Right cardiac atrium (tissue), 5 donors: ENCODE measurements around the gene DES. TPM values are rescaled to one million over a fixed set of nuclear protein-coding genes. Genes with fewer than 3 reads are reported as not detected.

Source experiments
- ATAC-seq, 2 donors: fragments of 200-7000 bp; cut with Tn5 transposase; one replicate each; pipeline versions ENCODE4 v1.8.0 to v1.9.1; 2020; ENCODE audit warnings: moderate library complexity in 2 of 2, mild to moderate bottlenecking in 1 of 2
- DNase-seq, 3 donors: peaks; one replicate each; pipeline ENCODE4 v3.0.0-alpha.2; 2020
- H3K27ac ChIP-seq: one replicate; pipeline ENCODE4 v1.5.1; 2013; ENCODE audit warnings: mild to moderate bottlenecking, low read length, control low read depth, moderate library complexity
- H3K27me3 ChIP-seq: one replicate; pipeline ENCODE4 v1.6.1; 2013; ENCODE audit not compliant: control insufficient read depth, insufficient read depth
- H3K4me1 ChIP-seq: one replicate; pipeline ENCODE4 v1.6.1; 2013; ENCODE audit warnings: low read length; ENCODE audit not compliant: control insufficient read depth, insufficient read depth
- H3K4me3 ChIP-seq: one replicate; pipeline ENCODE4 v1.5.1; 2013; ENCODE audit warnings: low read length, control low read depth
- H3K9me3 ChIP-seq: one replicate; pipeline ENCODE4 v1.6.1; 2013; ENCODE audit warnings: low read length; ENCODE audit not compliant: control insufficient read depth
- WGBS: extraction: QIAGEN DNeasy Blood & Tissue Kit; methylation state at CpG from one replicate; pipeline ENCODE4 v1.1.7; 2013; 5-methylcytosine and 5-hydroxymethylcytosine counted together
- intact Hi-C, 4 donors: fragments of 100-400 bp; cut with DNase I; formaldehyde crosslinking; loops; one replicate each; pipeline versions ENCODE4 v1.11.0 to v1.14.0; 2022 to 2023
- polyA plus RNA-seq: library from polyadenylated mRNA; stranded (reverse); fragments of 200-250 nt; gene quantifications from one replicate; pipeline ENCODE4 v1.2.3, GENCODE V29; 2013
- total RNA-seq, 4 donors: library from RNA; stranded (reverse); fragmentation: NEBNext Ultra II Directional; extraction: Animal tissue kit (Norgen Biotek cat#: 25700); gene quantifications; one replicate each; pipeline ENCODE4 v1.2.1, GENCODE V29; 2021
- donor health status: healthy with polysubstance abuse.
- donor health status: DM: no; HTN: yes; CAD: no.
- donor health status: DM: no; HTN: no; CAD: no.
- donor health status: DM: no; HTN: yes; CAD: no; lungs with severe emphysema.
- donor health status: DM: yes; HTN: yes; CAD: no.

The DES gene
- total and polyA plus RNA-seq, 5 donors = 6,970 to 10,932 (median 7,466) TPM

- Histone ChIP-seq H3K4me1 (no peaks in the 10 kb centered on the region), H3K9me3 (no peaks in the 10 kb centered on the region), H3K4me3 (no peak overlapping the region), H3K27ac (no peak overlapping the region), H3K27me3 (no peaks in the 10 kb centered on the region)
- ATAC-seq (no peak), DNase-seq (peak in 1 of 3 donors; percentile 2)
- intact Hi-C loops = loop anchor here in 3 of 4 donors (5.0 to 10.0 kb wide), 4 partner anchors 55 to 292 kb away; no protein-coding TSS in a partner anchor
- WGBS = 68% methylated on average over 14 of the region's 14 CpGs
These were observed 18.3 kb upstream of the DES start for GRCh38 chr2:219399716-219400478.

GRCh38 chr2:219400562-219400961 is 17.6 kb upstream of the DES start:
- H3K4me1 ChIP-seq = no peaks in the 10 kb centered on the region

GRCh38 chr2:219401606-219402005 is 16.6 kb upstream of the DES start:
- no peak for ATAC-seq
- WGBS = 89% methylated on average over 8 of the region's 8 CpGs
- Histone ChIP-seq H3K4me1 (no peaks in the 10 kb centered on the region), H3K27me3 (no peaks in the 10 kb centered on the region), H3K27ac (no peak overlapping the region), H3K4me3 (no peak overlapping the region), H3K9me3 (no peaks in the 10 kb centered on the region)
- DNase-seq = peak in 1 of 3 donors; percentile 40
- intact Hi-C loops = loop anchor here (2.0 to 10.0 kb wide), 6 partner anchors 53 to 291 kb away; no protein-coding TSS in a partner anchor

More at GRCh38 chr2:219400562-219400961, 17.6 kb upstream of the DES start:
- DNase-seq = no peak
- intact Hi-C loops = loop anchor here in 3 of 4 donors (5.0 to 10.0 kb wide), 4 partner anchors 54 to 292 kb away; no protein-coding TSS in a partner anchor
- H3K9me3 ChIP-seq = no peaks in the 10 kb centered on the region
- ATAC-seq = no peak
- H3K4me3 ChIP-seq = no peak overlapping the region
- WGBS = 54% methylated on average over 6 of the region's 6 CpGs
- H3K27ac ChIP-seq = no peak overlapping the region
- H3K27me3 ChIP-seq = no peaks in the 10 kb centered on the region

GRCh38 chr2:219402665-219403515 is 15.3 kb upstream of the DES start:
- peaks cover 3% of the 10 kb centered on the region for H3K4me1 ChIP-seq

GRCh38 chr2:219403861-219404260 is 14.3 kb upstream of the DES start:
- ATAC-seq (no peak), DNase-seq (peak in 1 of 3 donors; percentile 20)
- Histone ChIP-seq H3K4me3 (no peak overlapping the region), H3K4me1 (peaks cover 4% of the 10 kb centered on the region), H3K9me3 (no peaks in the 10 kb centered on the region), H3K27ac (peak overlapping the region; percentile 78), H3K27me3 (no peaks in the 10 kb centered on the region)
- intact Hi-C loops = loop anchor here (2.0 to 10.0 kb wide), 6 partner anchors 51 to 288 kb away; no protein-coding TSS in a partner anchor
- 88% methylated on average over 9 of the region's 9 CpGs for WGBS

More at GRCh38 chr2:219402665-219403515, 15.3 kb upstream of the DES start:
- Histone ChIP-seq H3K9me3 (no peaks in the 10 kb centered on the region), H3K27me3 (no peaks in the 10 kb centered on the region), H3K27ac (no peak overlapping the region), H3K4me3 (no peak overlapping the region)
- intact Hi-C loops = loop anchor here (2.0 to 10.0 kb wide), 6 partner anchors 52 to 289 kb away; no protein-coding TSS in a partner anchor
- WGBS = 20% methylated on average over 15 of the region's 15 CpGs
- ATAC-seq (peak; percentile 36 to 58), DNase-seq (peak; percentile 69 to 80 (median 70))

GRCh38 chr2:219404291-219404910 is 13.8 kb upstream of the DES start:
- H3K27me3 ChIP-seq = no peaks in the 10 kb centered on the region
- H3K27ac ChIP-seq = peak overlapping the region; percentile 78
- no peak overlapping the region for H3K4me3 ChIP-seq
- intact Hi-C loops = loop anchor here in 3 of 4 donors (5.0 to 10.0 kb wide), 4 partner anchors 50 to 288 kb away; no protein-coding TSS in a partner anchor
- WGBS = 51% methylated on average over 10 of the region's 10 CpGs
- peaks cover 4% of the 10 kb centered on the region for H3K4me1 ChIP-seq
- no peaks in the 10 kb centered on the region for H3K9me3 ChIP-seq
- DNase-seq (peak in 2 of 3 donors; percentile 70), ATAC-seq (peak; percentile 56 to 66)

GRCh38 chr2:219404954-219405353 is 13.2 kb upstream of the DES start:
- no peaks in the 10 kb centered on the region for H3K9me3 ChIP-seq
- H3K4me1 ChIP-seq = peaks cover 4% of the 10 kb centered on the region
- ATAC-seq = peak; percentile 50 to 70
- intact Hi-C loops = loop anchor here in 3 of 4 donors (5.0 to 10.0 kb wide), 4 partner anchors 50 to 287 kb away; no protein-coding TSS in a partner anchor
- 72% methylated on average over 7 of the region's 7 CpGs for WGBS
- no peak overlapping the region for H3K4me3 ChIP-seq
- peak in 2 of 3 donors; percentile 79 to 81 for DNase-seq
- peak overlapping the region; percentile 78 for H3K27ac ChIP-seq
- no peaks in the 10 kb centered on the region for H3K27me3 ChIP-seq

- Histone ChIP-seq H3K27ac (peak overlapping the region; percentile 78), H3K4me1 (peaks cover 4% of the 10 kb centered on the region), H3K9me3 (no peaks in the 10 kb centered on the region), H3K27me3 (no peaks in the 10 kb centered on the region), H3K4me3 (no peak overlapping the region)
- peak in 2 of 3 donors; percentile 73 to 85 for DNase-seq
- 68% methylated on average over 9 of the region's 9 CpGs for WGBS
- ATAC-seq = peak; percentile 53 to 68
- intact Hi-C loops = loop anchor here in 1 of 4 donors (10.0 kb wide), 1 partner anchor 49 kb away; no protein-coding TSS in a partner anchor
These were observed 12.7 kb upstream of the DES start for GRCh38 chr2:219405451-219405850.

- Histone ChIP-seq H3K27ac (peak overlapping the region; percentile 78), H3K27me3 (no peaks in the 10 kb centered on the region), H3K4me3 (no peak overlapping the region), H3K9me3 (no peaks in the 10 kb centered on the region), H3K4me1 (peaks cover 4% of the 10 kb centered on the region)
- peak in 1 of 3 donors; percentile 11 for DNase-seq
- intact Hi-C loops = loop anchor here in 1 of 4 donors (10.0 kb wide), 1 partner anchor 49 kb away; no protein-coding TSS in a partner anchor
- no peak for ATAC-seq
- 81% methylated on average over 7 of the region's 7 CpGs for WGBS
These were observed 12.0 kb upstream of the DES start for GRCh38 chr2:219405958-219406860.
